Ascending aorta (tissue), 2 donors: Measurements from ENCODE around the gene ATXN1. TPM values are rescaled to one million over a fixed set of nuclear protein-coding genes. Genes with fewer than 3 reads are reported as not detected.
"Not testable (repeated sequence)": the region's sequence is repeated elsewhere in the genome, so short reads cannot be mapped to it uniquely, and the experiment has no call there.

ENCODE experiments used
- DNase-seq, 2 donors: peaks; one replicate each; pipeline ENCODE4 v3.0.0-alpha.2; 2019; ENCODE audit warnings: low spot score in 2 of 2
- H3K27ac ChIP-seq, 2 donors: fragments of 200-600 bp; sonication (generic); one replicate each; pipeline ENCODE4 v1.5.1; 2016 to 2017; ENCODE audit warnings: mild to moderate bottlenecking in 1 of 2
- H3K27me3 ChIP-seq: fragments of 200-600 bp; sonication (generic); one replicate; pipeline ENCODE4 v1.5.1; 2017
- H3K36me3 ChIP-seq, 2 donors: fragments of 200-600 bp; sonication (generic); one replicate each; pipeline ENCODE4 v1.5.1; 2016
- H3K4me1 ChIP-seq, 2 donors: fragments of 200-600 bp; sonication (generic); one replicate each; pipeline ENCODE4 v1.5.1; 2016 to 2017; ENCODE audit warnings: mild to moderate bottlenecking in 1 of 2
- H3K4me3 ChIP-seq, 2 donors: fragments of 200-600 bp; sonication (generic); one replicate each; pipeline ENCODE4 v1.5.1; 2016 to 2017; ENCODE audit warnings: mild to moderate bottlenecking in 1 of 2
- H3K9me3 ChIP-seq, 2 donors: fragments of 200-600 bp; sonication (generic); one replicate each; pipeline ENCODE4 v1.5.1; 2016
- CTCF ChIP-seq, 3 experiments: fragments of 200-600 bp in 2 of 3; fragments of 450-650 bp in 1 of 3; sonication (generic) in 2 of 3; IDR thresholded peaks; one replicate each; pipeline ENCODE4 v1.5.1; 2016 to 2019; ENCODE audit warnings: antibody characterized with exemption in 3 of 3, mild to moderate bottlenecking in 1 of 3, moderate library complexity in 1 of 3
- intact Hi-C: fragments of 100-400 bp; cut with DNase I; formaldehyde crosslinking; loops from one replicate; pipeline ENCODE4 v1.15.1; 2023
- total RNA-seq: library from RNA; depleted of rRNA; stranded (reverse); fragments of >200 nt; gene quantifications from one replicate; pipeline ENCODE4 v1.1.0, GENCODE V29; 2016

Gene ATXN1
- total RNA-seq, 1 donor from 2014 or later, result 68.3 TPM

DNA sequence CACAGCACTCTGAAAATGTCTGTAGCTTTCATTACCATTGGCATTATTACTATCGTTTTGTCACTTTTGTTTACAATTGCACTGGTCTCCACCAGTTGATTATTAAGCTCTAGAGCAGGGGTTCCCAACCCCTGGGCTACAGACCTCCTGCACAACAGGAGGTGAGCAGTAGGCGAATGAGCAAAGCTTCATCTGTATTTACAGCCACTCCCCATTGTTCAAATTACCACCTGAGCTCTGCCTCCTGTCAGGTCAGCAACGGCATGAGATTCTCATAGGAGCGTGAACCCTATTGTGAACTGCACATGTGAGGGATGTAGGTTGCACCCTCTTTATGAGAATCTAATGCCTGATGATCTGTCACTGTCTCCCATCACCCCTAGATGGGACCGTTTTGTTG lies 126.4 kb downstream of the ATXN1 start:
- H3K36me3 ChIP-seq, result no peaks in the 10 kb centered on the region
- intact Hi-C loops, result no loop called here
- H3K4me1 ChIP-seq, result peaks cover 0 to 4% of the 10 kb centered on the region in 2 donors
- TF ChIP-seq CTCF (IDR thresholded peaks at IDR 0.05), result no peak
- H3K4me3 ChIP-seq, result no peak overlapping the region
- no peak overlapping the region for H3K27ac ChIP-seq
- H3K27me3 ChIP-seq, result no peaks in the 10 kb centered on the region
- no peak for DNase-seq
- H3K9me3 ChIP-seq, result no peaks in the 10 kb centered on the region

GRCh38 chr6:16633961-16634360 lies 127.3 kb downstream of the ATXN1 start:
- intact Hi-C loops, result no loop called here
- Histone ChIP-seq H3K4me1 (peaks cover 0 to 4% of the 10 kb centered on the region in 2 donors), H3K36me3 (no peaks in the 10 kb centered on the region), H3K27ac (no peak overlapping the region), H3K27me3 (no peaks in the 10 kb centered on the region), H3K9me3 (no peaks in the 10 kb centered on the region), H3K4me3 (no peak overlapping the region)
- no peak for DNase-seq
- no peak for TF ChIP-seq CTCF (IDR thresholded peaks at IDR 0.05)

DNA sequence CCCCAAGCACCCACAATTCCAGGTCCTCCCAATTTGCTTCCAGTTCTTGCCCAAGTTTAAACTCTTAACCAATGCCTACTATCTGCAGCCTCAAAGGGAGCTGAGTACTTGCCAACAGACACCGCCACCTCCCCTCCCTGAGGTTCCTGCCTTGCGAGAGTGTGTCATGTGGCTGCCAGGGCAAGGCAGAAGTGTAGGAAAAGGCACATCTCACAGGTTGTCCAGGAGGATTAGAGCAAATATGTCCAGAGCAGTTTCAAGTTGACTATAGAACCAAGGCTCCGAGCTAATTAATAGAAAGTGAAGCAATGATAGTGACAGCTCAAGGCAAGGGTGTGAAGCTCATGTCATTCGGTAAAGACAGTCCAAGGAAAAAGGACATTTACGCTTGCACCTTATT lies 127.8 kb downstream of the ATXN1 start:
- intact Hi-C loops, result no loop called here
- Histone ChIP-seq H3K4me3 (no peak overlapping the region), H3K4me1 (peaks cover 0 to 4% of the 10 kb centered on the region in 2 donors), H3K9me3 (no peaks in the 10 kb centered on the region), H3K36me3 (no peaks in the 10 kb centered on the region), H3K27ac (no peak overlapping the region), H3K27me3 (no peaks in the 10 kb centered on the region)
- DNase-seq, result no peak
- TF ChIP-seq CTCF (IDR thresholded peaks at IDR 0.05), result no peak

DNA sequence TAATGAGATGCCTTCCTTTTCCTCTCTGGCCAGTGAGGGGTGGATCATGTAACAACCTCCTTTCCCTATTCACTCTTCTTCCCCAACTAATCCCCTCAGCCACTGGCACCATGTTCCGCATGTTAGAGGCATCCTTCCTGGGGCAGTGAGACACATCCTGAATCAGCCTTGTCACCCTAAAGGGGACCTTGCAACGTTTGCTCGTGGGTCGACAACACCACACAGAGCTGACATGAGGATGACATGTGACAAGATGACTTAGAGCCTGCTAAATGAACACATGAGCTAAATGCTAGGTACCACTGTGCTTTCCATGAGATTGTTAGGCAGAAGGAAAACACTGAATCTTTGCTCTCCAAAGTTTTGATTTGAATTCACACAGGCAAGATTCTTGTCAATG lies 129.2 kb downstream of the ATXN1 start:
- intact Hi-C loops, result no loop called here

GRCh38 chr6:16630026-16630643 lies 131.1 kb downstream of the ATXN1 start:
- Histone ChIP-seq H3K9me3 (no peaks in the 10 kb centered on the region), H3K27ac (no peak overlapping the region), H3K4me1 (peaks cover 0 to 9% of the 10 kb centered on the region in 2 donors), H3K27me3 (no peaks in the 10 kb centered on the region), H3K4me3 (no peak overlapping the region), H3K36me3 (no peaks in the 10 kb centered on the region)
- TF ChIP-seq CTCF (IDR thresholded peaks at IDR 0.05), result no peak
- intact Hi-C loops, result no loop called here
- DNase-seq, result no peak

More for the DNA sequence above, 129.2 kb downstream of the ATXN1 start:
- Histone ChIP-seq H3K27ac (no peak overlapping the region), H3K9me3 (no peaks in the 10 kb centered on the region), H3K4me3 (no peak overlapping the region), H3K27me3 (no peaks in the 10 kb centered on the region), H3K4me1 (peaks cover 0 to 4% of the 10 kb centered on the region in 2 donors), H3K36me3 (no peaks in the 10 kb centered on the region)
- no peak for DNase-seq
- TF ChIP-seq CTCF (IDR thresholded peaks at IDR 0.05), result no peak

- H3K4me3 ChIP-seq, H3K27me3 ChIP-seq, H3K27ac ChIP-seq, H3K4me1 ChIP-seq, H3K36me3 ChIP-seq, DNase-seq, intact Hi-C loops, H3K9me3 ChIP-seq: not testable (repeated sequence)
These were observed 132.7 kb downstream of the ATXN1 start for GRCh38 chr6:16628580-16628979.
